ENCODE data around the gene RPL32. TPM values are rescaled to one million over a fixed set of nuclear protein-coding genes. Genes with fewer than 3 reads are reported as not detected.

RPL32 gene
- total and polyA plus RNA-seq, 4 donors: 1,163 to 3,171 (median 1,500) TPM

DNA sequence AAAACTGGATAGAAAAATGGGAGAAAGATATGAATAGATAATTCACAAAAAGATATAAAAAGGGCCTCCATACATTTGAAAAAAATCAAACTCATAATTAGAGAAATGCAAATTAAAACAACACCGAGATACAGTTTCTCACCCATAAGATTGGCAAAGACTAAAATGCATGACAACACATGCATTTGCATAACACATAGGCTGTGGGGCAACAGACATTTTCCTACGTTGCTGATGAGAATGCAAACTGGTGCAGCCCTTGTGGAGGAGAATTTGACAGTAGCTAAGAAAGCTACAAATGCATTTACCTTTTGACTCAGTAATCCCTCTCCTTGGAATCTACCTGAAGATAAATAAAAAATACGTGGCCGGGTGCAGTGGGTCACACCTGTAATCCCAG is 56.3 kb downstream of the RPL32 start:
- 67 to 76% methylated on average over 4 of the region's 4 CpGs for WGBS, 2 donors
- Histone ChIP-seq H3K27ac (ENCODE audit: low read depth in 1 of 2, low read length in 1 of 2) (no peak overlapping the region), H3K9ac (ENCODE audit: insufficient read depth in 1 of 2, low read length in 2 of 2) (no peak overlapping the region), H3K4me3 (no peak overlapping the region), H3K36me3 (ENCODE audit: control insufficient read depth in 4 of 4, insufficient read depth in 4 of 4, low read length in 4 of 4) (no peaks in the 10 kb centered on the region), H3K4me1 (ENCODE audit: control insufficient read depth in 5 of 5, insufficient read depth in 5 of 5, low read length in 5 of 5) (peaks cover 0 to 1% (median 0%) of the 10 kb centered on the region in 5 donors), H3K9me3 (ENCODE audit: control insufficient read depth in 4 of 4, insufficient read depth in 3 of 4, low read length in 3 of 4) (no peaks in the 10 kb centered on the region), H3K27me3 (ENCODE audit: control insufficient read depth in 3 of 3, insufficient read depth in 3 of 3, low read length in 2 of 3) (peaks cover 0 to 3% (median 0%) of the 10 kb centered on the region in 3 donors)
- ATAC-seq (ENCODE audit: insufficient read depth, low FRiP score) (no peak), DNase-seq (no peak)
- TF ChIP-seq, protein P1, sequence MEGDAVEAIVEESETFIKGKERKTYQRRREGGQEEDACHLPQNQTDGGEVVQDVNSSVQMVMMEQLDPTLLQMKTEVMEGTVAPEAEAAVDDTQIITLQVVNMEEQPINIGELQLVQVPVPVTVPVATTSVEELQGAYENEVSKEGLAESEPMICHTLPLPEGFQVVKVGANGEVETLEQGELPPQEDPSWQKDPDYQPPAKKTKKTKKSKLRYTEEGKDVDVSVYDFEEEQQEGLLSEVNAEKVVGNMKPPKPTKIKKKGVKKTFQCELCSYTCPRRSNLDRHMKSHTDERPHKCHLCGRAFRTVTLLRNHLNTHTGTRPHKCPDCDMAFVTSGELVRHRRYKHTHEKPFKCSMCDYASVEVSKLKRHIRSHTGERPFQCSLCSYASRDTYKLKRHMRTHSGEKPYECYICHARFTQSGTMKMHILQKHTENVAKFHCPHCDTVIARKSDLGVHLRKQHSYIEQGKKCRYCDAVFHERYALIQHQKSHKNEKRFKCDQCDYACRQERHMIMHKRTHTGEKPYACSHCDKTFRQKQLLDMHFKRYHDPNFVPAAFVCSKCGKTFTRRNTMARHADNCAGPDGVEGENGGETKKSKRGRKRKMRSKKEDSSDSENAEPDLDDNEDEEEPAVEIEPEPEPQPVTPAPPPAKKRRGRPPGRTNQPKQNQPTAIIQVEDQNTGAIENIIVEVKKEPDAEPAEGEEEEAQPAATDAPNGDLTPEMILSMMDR (IDR thresholded peaks at IDR 0.05; ENCODE audit: control extremely low read depth, extremely low read depth): no peak

Small RNA genes within 50 kb of the gene (small RNA-seq; reads per million reads assigned to genes)
- not detected for gene AC034198.1 (ENCODE audit: low replicate concordance)

Other genes starting within 250 kb of the RPL32 start
- gene RAF1, start 177.4 kb downstream of the RPL32 start, total RNA-seq: 100 to 1,000 TPM in 1 of 2 donors, 10 to 100 TPM in 1; 86.7 to 182 TPM
- 10 to 100 TPM; 41.4 to 74.2 TPM for gene RAF1, start 177.4 kb downstream of the RPL32 start, polyA plus RNA-seq
- 1 to 10 TPM; 2.0 to 3.8 TPM for gene TMEM40, start 82.3 kb downstream of the RPL32 start, total RNA-seq
- 1 to 10 TPM; 4.2 to 6.0 TPM for gene TMEM40, start 82.3 kb downstream of the RPL32 start, polyA plus RNA-seq
- gene CAND2, start 44.9 kb downstream of the RPL32 start, total RNA-seq: 1 to 10 TPM; 5.6 to 5.9 TPM
- gene CAND2, start 44.9 kb downstream of the RPL32 start, polyA plus RNA-seq: 1 to 10 TPM; 1.0 to 1.6 TPM
- gene IQSEC1, start 231.9 kb upstream of the RPL32 start, total RNA-seq: 10 to 100 TPM; 34.2 to 69.1 TPM
- gene IQSEC1, start 231.9 kb upstream of the RPL32 start, polyA plus RNA-seq: 10 to 100 TPM; 13.9 to 28.0 TPM

Measured in lung (tissue), 13 donors.